ENCODE measurements around the gene ZNF232.
"Not testable (repeated sequence)": the region's sequence is repeated elsewhere in the genome, so short reads cannot be mapped to it uniquely, and the experiment has no call there.

ZNF232 gene

DNA sequence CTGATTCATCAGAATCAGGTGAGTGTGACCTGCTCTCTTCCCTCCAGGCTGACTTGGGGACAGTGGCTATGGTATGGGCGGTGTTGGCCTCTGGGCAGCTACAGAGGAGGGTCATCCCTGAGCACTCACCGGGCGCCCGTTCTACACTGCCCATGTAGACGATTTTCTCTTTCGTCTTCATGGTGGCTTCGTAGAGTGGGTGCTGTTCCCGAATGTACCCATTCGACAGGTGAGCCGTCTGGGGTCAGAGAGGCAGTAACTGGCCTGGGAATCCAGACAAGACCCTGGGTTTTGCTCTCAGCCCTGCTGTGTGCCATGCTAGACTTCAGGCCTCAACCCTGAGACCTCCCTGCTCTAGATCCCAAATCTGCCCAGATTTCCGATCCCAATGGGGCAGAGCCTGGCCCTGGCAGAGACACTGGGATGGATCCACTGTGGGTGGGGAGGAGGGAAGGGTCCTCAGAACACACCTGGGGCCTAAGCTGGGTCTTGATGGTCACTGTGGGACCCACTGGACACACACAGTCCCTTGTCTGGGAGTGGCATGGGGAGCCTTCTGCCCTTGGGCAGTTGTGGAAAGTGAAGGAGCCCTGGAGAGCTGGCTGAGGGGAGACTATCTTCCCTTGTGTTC is 17.3 kb upstream of the ZNF232 start:
- no peak for DNase-seq

DNA sequence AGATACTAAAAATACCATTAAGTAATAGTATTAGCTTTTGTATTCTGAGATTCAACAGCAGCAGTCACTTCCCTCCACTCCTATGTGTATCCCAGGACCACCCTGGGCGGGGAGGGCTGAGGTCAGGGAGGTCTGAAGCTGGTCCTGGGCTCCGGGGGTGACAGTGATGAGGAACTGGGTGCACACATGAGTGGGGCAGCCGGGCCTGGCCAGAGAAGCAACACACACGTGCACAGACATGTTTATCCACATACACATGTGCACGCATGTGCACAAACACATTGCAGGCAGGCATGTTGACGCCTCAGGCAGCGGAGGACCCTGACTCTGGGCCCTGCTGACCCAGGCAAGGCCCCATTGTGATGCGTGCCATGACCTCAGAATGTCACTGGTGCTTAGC is 16.7 kb upstream of the ZNF232 start:
- not testable (repeated sequence) for DNase-seq

DNA sequence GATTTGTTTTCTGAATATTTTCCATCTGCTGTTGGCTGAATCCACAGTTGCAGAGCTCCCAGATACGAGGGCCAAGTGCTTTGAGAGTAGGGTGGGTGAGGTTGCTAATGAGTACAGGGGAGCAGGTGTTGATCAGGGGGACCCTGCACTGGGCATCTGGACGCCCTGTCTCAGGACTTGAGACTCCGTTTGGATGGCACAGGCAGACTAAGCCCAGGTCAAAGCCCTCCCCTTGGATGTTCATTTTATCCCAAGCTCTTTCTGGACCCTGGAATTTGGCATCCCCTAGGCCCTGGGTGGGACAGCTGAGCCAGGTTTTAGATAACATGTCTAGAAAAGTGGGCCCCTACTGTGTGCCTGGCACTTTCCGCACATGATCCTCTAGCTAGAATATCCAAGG is 16.2 kb upstream of the ZNF232 start:
- DNase-seq: no peak

DNA sequence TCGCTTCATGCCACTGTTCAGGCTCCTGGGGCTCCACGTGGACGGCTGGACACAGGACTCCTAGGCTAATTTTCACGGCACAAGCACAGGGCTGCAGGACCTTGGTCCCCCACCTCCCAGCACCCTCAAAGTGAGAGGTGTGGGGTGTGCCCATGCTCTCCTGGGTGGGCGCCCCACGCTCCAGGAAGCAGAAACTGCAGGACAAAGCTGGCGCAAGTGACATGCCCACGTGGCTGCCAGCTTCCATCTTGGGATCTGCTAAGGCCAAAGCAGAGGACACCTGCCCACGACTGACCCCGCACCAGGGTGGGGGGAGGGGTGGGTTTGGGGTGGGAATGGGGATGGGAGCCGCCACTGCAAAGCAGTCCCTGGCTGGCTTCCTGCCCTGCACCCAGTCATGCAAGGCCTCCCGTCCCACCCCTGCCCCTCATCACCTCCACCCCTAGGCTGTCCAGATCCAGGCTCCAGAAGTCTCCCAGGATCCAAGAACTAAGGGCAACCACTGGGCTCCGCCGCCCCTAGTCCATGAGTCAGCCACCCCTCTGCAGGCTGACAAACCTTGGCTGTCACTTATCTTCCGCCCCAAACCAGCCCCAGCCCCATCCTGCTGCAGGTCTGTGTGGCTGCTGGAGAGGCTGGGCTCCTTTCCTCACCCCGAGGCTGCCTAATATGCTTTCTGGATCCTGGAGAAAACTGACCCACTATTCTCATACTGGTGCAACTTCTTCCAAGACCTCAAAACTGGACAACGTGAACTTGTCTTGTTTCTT is 15.2 kb upstream of the ZNF232 start:
- DNase-seq: no peak

DNA sequence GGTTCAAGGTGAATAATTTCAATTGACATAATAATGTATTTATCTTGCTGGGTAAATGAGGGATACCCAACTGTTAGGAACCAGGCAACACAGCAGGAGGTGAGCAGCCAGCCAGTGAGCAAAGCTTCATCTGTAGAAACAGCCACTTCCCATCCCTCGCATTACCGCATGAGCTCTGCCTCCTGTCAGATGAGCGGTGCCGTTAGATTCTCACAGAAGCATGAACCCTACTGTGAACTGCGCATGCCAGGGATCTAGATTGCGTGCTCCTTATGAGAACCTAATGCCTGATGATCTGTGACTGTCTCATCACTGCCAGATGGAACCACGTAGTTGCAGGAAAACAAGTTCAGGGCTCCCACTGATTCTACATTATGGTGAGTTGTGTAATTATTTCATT is 13.2 kb upstream of the ZNF232 start:
- not testable (repeated sequence) for DNase-seq

DNA sequence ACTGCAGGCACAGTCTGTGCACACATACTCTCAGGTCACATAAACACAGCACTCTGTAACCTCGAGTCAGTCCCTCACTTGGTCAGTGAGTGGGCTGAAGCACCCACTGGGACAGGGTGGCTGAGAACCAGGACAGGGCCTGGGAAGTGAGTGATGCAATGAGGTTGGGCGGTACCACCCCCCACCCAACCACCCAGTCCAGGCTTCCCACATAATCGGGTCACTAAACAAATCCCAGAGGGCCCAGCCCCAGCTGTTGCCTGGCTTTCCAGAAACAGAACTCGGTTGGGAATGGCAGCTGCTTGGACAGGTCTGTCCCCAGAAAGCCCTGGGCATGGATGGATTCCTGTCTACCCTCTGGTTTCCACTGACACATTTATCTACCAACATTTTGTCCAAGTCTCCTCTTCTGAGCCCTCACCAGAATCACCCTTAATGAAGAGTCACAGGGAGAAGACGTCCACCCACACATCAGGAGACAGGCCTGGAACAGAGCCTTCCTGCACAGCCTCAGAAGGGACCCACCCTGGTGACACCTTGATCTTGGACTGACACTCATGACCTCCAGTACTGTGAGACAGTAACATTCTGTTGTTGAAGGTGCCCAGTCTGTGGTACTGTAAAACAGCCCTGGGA is 12.6 kb upstream of the ZNF232 start:
- not testable (repeated sequence) for DNase-seq

DNA sequence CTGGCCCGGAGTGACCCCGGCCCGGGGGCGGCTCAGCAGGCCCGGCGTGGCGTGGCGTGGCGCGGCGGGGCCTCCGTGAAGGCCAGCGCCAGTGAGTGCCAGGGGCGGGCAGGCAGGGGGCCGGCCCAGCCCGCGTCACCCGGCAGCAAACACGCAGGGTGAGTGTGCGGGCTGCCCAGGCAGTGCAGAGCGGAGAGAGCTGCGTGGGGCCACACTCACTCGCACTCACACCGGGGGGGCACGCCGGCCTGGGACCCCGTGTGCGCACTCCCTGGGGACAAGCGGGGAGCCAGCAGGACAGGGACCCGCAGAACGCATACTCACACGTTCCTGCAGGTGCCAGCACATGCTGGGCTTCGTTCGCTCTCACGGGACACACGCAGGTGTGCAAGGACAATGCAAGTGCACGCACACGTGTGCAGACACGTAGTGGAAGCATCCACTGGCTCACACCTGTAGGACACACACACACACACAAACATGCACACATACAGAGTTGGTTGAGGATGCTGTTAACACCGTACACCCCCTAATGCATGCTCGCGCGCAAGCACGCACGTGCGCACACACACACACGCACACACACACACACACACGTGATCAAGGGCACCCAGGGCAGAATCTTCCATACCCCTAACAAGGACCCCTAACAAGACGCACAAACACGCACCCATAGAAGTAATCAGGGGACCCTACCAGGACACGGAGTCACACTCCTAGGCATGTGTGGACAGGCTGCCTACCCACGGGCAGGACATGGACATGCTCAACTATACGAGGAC is 11.9 kb upstream of the ZNF232 start:
- no peak for DNase-seq

DNA sequence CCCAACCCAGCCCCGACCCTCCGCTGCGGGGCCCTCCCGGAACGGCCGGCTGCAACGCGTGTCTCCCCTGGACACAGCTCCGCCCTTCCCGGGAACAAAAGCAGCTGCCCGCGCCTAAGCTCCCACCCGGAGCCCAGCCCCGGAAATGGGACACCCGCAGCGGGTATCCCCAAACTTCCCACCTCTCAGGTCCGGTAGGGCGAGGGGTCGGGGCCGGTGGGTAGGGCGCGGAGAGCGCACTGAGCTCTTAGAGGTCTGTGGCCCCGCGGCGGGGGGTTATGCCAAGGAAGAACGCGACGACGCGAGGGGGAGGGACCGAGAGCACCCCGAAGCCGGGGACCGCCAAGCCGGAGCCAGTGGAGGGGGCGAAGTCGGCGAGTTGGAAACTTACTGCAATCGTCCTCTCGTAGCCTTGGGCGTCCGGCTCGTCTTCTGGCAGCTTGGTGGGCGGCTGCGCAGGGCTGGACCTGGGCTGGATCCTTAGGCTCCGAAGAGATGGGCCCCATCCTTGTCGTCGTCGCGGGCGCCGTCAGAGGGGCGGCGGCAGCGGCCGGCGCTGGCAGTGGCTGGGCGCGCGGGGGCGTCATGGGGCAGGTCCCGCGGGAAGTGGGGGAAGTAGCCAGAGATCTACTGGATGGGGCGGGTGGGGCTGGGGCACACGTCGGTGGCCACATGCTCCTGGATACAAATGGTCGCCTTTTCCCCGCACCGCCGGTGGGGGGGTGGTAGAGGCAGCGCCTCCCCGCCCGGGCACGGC is 11.1 kb upstream of the ZNF232 start:
- DNase-seq: no peak

DNA sequence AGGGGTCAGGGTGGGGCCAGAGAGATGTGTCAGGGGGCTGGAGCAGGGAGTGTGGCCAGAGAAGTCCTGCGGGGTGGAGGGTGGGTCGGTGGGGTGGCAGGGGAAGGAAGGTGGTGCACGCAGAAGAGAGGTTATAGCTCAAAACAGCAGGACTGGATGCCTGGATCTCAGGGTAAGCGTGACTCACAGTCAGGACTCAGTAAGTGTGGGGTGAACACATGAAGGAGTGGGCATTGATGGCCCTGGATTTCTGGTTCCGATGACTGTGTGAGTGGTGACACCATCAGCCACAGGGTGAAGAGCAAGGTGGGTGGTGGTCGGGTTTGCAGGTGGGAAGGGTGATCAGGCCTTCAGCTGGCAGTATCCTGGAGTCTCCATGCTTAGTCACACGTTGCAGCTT is 10.4 kb upstream of the ZNF232 start:
- not testable (repeated sequence) for DNase-seq

DNA sequence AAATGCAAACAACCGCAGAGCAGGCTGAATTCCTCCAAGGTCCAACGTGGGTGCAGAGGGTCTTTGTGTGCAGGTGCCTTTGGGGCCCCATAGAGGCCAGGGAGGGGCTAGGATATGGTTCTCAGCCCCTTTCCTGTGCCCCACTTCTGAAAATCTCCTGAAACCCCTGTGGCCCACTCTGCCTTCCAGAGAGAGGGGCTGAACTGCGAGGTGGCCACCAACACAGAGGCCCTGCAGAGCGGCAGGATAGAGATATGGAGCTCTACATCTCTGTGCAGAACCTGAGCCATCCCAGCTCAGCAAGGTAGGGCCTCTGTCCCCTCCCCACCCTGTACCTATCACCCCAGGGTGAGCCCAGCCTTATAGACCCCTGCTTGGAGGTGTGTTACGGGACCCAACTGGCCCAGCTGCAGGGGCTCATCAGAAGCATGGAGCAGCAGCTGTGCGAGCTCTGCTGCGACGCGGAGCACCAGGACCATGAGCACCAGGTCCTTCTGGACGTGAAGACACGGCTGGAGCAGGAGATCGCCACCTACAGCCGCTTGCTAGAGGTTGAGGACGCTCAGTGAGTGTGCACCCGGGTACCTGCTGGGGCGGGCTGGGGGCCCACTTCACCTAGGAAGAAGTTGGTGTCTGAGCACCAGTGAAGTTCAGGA is 9.6 kb upstream of the ZNF232 start:
- DNase-seq: no peak

DNA sequence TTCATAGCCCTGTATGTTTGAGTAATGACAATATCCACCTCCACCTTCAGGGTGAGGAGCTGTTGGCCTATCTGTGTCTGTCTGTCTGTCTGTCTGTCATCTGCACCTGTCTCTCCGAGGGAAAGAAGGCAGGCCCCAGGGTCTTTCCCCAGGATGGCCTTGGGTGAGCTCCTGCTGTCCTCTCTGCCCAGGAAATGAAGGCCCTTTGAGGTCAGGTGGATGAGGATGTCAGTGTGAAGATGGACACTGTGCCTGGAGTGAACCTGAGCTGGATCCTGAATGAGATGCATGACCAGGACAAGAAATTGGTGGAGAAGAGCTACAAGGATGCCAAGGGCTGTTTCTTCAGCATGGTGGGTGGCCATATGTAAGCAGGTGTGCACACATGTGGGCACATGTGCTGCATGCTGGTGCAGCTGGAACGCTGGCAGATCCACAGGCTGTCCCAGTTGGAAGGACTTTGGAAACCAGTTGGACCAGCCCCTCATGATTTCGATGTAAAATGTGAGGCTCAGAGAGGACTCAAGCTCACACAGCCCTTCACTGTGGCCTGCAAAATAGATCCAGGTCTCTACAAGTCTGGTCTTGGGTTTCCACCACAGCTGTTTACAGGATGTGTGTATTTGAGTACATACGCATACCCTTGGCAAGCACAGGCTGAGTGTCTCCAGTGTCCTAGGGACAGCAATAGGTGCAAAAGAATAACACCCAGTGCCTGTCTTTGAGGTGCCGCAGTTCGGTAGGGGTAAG is 8.9 kb upstream of the ZNF232 start:
- DNase-seq: not testable (repeated sequence)

DNA sequence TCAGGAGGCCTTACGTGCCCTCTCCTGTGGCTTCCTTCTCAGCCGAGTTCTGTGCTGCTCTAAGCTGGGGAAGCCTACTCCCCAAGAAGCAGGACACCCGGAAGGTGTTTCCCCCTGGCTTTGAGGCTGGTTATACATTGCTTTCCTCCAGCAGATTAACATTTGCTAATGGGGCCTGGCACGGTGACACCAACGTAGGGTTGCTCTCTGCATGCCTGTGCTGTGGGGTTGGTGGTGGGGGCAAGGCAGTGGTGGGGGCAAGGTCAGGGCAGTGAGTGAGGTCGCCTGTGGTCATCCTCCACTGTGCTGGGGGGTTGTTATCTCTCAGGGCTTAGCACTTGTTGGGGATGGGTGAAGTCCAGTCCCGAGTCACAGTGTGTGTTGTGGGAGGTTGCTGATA is 8.4 kb upstream of the ZNF232 start:
- DNase-seq: no peak

DNA sequence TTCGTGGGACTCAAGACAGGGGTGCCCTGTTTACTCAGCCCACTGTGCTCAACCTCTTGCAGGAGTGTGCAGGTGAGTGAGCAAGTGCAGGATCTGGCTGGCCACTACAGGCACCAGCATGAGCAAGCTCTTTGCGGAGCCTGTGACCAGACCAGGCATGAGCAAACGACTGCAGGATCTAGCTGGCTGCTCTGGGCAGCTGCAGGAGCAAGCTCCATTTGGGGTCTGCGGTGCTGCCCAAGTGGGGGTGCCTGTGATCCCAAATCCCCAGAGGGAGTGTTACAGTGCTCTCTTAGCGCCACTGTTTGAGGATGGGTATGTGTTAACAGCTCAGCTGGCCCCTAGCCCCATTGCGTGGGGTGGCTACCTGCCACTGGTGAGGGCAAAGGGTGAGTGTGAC is 6.5 kb upstream of the ZNF232 start:
- no peak for DNase-seq

DNA sequence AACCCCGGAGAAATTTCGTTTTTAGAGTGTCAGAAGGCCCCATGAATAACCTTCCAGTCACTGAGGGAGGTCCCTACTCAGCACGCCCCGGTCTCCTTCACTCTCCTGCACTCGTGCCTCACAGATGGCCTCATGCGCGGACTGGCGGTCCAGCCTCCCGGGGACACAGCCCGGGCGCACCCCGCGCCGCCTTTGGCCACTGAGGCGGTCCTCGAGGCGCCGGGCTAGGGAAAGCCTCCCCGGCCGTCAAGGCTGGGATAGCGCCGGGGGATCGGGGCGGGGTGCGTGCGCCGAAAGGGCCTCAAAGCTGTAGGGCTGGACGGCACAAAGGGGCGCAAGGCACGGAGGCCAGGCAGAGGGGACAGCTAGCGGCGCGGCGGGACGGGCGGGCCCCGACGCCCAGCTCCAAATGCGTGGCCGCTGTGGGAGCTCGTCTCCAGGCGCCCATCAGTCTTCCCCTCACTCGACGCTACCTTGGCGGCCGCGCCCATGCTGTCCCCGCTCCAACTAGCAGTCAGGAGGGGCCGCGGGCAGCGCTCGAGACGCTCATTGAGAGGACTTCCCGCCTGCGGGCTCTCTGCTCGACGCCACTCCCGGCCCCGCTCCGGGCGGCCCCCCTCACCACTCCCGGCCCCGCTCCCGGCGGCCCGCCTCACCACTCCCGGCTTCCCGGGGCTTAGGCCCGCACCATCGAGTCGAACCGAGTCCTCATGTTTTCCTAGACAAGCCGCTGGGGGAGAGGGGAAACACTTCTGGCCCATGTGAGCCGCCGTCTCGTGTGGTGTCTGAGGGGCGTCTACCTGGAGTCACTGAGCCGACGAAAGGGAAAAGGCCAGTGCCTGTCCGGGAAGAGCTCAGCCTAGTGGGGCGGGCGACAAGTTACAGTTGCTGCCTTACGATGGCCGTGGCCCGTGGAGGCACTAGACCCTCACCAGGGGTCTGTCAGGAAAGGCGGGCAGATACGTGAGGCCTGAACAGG is 4.3 kb upstream of the ZNF232 start, which contains the start of gene USP6:
Gene USP6, plus strand, starts transcription at position 360 of the 979 bp plus-strand sequence. CDS start 14,336 bp downstream, outside the sequence.
- no peak for DNase-seq

DNA sequence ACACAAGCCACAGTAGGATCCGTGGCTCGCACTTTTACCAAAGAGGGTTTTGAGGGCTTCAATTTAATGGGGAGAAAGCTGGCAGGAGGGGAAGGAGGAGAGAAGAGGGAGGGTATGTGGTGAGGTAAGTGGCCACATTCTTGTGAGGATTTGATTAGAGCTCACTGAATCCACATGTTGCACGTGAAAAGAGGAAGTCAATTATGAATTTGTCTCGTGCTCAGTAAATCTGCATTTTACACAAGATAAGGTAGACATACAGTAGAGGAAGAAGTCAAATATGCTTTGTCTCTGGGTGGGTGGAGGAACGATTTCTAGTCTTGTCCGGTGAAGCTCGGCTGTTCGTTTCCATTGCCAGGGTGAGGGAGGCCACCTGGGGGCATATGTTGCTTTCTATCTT is 862 bp downstream of the ZNF232 start:
- DNase-seq: no peak

DNA sequence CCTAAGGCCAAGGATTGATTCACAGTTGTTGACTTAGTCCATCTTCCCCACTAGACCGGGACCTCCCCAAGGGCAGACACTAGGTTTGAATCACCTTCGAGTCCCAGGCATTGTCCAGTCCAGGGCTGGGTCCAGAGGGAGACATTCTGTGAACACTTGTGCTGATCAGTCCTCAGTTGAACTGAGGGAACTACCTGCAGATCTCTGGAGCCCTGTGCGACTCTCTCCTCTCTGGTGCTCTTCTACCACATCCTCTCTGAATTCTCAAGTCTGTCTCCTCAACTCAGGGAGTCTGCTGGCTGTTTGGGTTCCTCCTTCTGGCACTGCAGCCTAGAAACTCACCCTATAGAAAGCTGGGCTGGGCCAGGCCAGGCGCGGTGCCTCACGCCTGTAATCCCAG is 10.8 kb downstream of the ZNF232 start:
- DNase-seq: no peak

DNA sequence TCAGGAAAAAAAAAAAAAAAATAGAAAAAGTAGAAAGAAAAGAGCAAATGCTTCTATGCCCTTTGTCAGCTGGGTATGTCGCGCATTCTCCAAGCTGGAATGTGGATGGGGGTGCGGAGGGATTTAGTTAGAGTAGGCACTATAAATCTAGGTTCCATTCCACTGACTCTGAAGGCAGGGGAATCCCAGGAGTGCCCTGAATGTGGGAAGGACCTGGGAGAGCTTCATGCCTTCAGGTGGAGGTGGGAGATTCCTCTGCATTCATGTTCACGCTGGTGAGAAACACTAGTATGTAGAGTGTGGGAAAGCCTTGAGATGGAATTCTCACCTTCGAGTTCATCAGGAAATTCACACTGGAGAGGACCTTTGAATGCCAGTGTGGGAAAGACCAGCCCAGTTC is 12.4 kb downstream of the ZNF232 start:
- no peak for DNase-seq

DNA sequence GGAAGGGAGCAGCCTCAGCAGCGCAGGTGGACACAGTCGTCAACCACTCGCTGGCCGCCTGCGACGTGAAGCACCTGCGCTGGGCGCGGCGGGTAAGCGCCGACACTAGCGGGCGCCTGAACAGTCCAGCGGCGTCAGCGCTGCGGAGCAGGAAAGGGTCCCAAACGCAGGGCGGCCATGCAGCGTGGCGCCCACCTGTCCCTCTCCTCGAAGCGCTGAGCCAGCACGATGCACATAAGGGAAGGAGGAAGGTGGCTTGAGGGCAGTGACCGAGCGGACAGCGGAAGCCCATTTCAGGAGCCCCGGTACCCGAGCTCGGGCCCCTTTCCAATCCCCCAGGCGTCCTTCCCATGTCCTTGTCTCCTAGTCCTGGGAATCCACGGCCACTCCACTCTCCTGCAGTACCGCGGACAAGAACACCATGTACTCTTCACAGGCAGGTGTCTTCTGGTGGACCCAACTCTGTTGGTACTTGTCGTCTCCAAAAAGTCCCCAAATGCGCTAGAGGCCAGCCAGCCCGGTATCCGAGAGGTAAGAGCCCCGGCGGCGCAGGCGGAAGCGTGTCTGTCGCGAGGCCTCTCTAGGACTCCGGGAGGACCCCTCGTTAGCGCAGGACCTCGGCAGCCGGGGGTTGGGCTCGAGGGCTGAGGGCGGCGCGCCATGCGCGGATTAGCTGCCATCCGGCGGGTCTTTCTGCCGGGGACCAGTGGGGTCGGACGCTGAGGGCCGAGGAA is 14.4 kb downstream of the ZNF232 start:
- no peak for DNase-seq

DNA sequence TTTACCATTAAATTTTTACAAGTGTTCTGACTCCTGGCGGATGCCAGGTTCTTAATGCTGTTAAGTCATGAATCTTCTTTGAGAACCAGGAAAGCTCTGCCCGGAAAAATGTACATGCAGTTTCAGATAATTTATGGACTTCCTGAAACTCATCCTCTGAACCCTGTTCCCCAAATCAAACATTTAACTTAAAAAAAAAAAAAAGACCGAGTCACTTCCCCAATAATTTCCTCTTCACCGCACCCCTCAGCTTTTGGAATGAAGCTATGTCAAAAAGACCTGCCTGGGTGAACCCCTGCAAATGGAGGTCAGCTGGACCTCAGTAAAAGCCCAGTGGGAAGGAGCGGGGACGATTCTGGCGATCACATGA is 15.0 kb downstream of the ZNF232 start:
- DNase-seq: no peak
